GM12878 (cell line): Measurements from ENCODE around the gene TPM4. TPM values are rescaled to one million over a fixed set of nuclear protein-coding genes. Genes with fewer than 3 reads are reported as not detected.
A peak's percentile ranks its signal among the peaks of the same experiment; 100 is the strongest.

Source experiments
- ATAC-seq: fragments of 200-7000 bp; cut with Tn5 transposase; 3 replicates; pipeline ENCODE4 v1.9.1; 2020; ENCODE audit warnings: mild to moderate bottlenecking, moderate library complexity
- BruUV-seq: library from RNA; stranded (reverse); fragments of 400-500 nt; replicated peaks from 2 replicates; lab custom pipeline; 2021; lab: Mats Ljungman, UMichigan
- CTCF ChIA-PET: fragments of 300-600 bp; sonication (Branson Sonifier 250); formaldehyde crosslinking; extraction: SDS; loops from one replicate; lab custom pipeline; 2021; ENCODE audit warnings: inconsistent platforms; lab: Yijun Ruan, JAX
- POLR2A ChIA-PET: fragments of 350-600 bp; formaldehyde crosslinking; extraction: SDS; loops from one replicate; lab custom pipeline; 2021; ENCODE audit warnings: inconsistent platforms; lab: Charles Lee
- RAD21 ChIA-PET: fragments of 300-600 bp; sonication (Branson Sonifier 250); formaldehyde crosslinking; loops from one replicate; lab custom pipeline; 2023; ENCODE audit warnings: antibody characterized with exemption; ENCODE audit not compliant: unreplicated experiment; lab: Charles Lee
- SMC1A ChIA-PET: fragments of 300-600 bp; sonication (Branson Sonifier 250); formaldehyde crosslinking; loops from one replicate; lab custom pipeline; 2023; ENCODE audit not compliant: unreplicated experiment, uncharacterized antibody; lab: Charles Lee
- DNase-seq: peaks from one replicate; pipeline ENCODE4 v3.0.0-alpha.2; 2011; ENCODE audit warnings: low read depth, low spot score
- FAIRE-seq: peaks from 3 replicates; lab custom pipeline; 2011; peaks lifted over from hg19 to GRCh38; lab: Jason Lieb, UNC
- H2AFZ ChIP-seq: 2 replicates; pipeline ENCODE4 v1.6.0; 2011; ENCODE audit warnings: low read depth, low read length, control low read depth; ENCODE audit not compliant: control insufficient read depth
- H3K27ac ChIP-seq: 2 replicates; pipeline ENCODE4 v1.5.1; 2011; ENCODE audit warnings: control low read depth; ENCODE audit not compliant: control insufficient read depth, insufficient read depth
- H3K27me3 ChIP-seq, 2 experiments: replicated peaks in 1 of 2; 2 replicates each; pipeline versions ENCODE4 v1.6.0 to v1.6.1; 2011; ENCODE audit warnings: low read length in 1 of 2; ENCODE audit not compliant: control insufficient read depth in 2 of 2, insufficient read depth in 2 of 2
- H3K36me3 ChIP-seq, 2 experiments: 2 replicates each; pipeline ENCODE4 v1.5.1; 2011; ENCODE audit warnings: low read length in 1 of 2; ENCODE audit not compliant: control insufficient read depth in 2 of 2, insufficient read depth in 2 of 2
- H3K4me1 ChIP-seq: 2 replicates; pipeline ENCODE4 v1.6.1; 2011; ENCODE audit warnings: mild to moderate bottlenecking, low read length, moderate library complexity, mixed read lengths; ENCODE audit not compliant: control insufficient read depth, insufficient read depth
- H3K4me2 ChIP-seq: 2 replicates; pipeline ENCODE4 v1.6.0; 2011; ENCODE audit warnings: control low read depth; ENCODE audit not compliant: control insufficient read depth, insufficient read depth
- H3K4me3 ChIP-seq: fragments of 200-600 bp; sonication (generic); 2 replicates; pipeline ENCODE4 v1.5.1; 2016
- H3K79me2 ChIP-seq: 2 replicates; pipeline ENCODE4 v1.6.0; 2011; ENCODE audit warnings: low read length; ENCODE audit not compliant: control insufficient read depth, insufficient read depth
- H3K9ac ChIP-seq: 2 replicates; pipeline ENCODE4 v1.8.0; 2011; ENCODE audit warnings: low read length, control low read depth, mixed read lengths; ENCODE audit not compliant: control insufficient read depth, insufficient read depth
- H3K9me3 ChIP-seq: replicated peaks from 3 replicates; pipeline ENCODE4 v1.5.1; 2011; ENCODE audit warnings: mild to moderate bottlenecking, low read length; ENCODE audit not compliant: control insufficient read depth, insufficient read depth
- H4K20me1 ChIP-seq: 2 replicates; pipeline ENCODE4 v1.6.0; 2011; ENCODE audit not compliant: control insufficient read depth, insufficient read depth
- CEBPZ ChIP-seq: fragments of 150-350 bp; IDR thresholded peaks from 2 replicates; pipeline ENCODE4 v1.6.1; 2016; ENCODE audit warnings: low read depth, low read length
- IKZF2 ChIP-seq, 2 experiments: fragments of 450-650 bp; IDR thresholded peaks; 2 replicates each; pipeline ENCODE4 v1.6.1; 2017; ENCODE audit warnings: mild to moderate bottlenecking in 2 of 2, moderate library complexity in 2 of 2
- JUND ChIP-seq: IDR thresholded peaks from 2 replicates; pipeline ENCODE4 v1.6.1; 2012; ENCODE audit warnings: low read depth, mild to moderate bottlenecking, low read length, improper control_type of control experiment, moderate library complexity
- MEF2A ChIP-seq: IDR thresholded peaks from 2 replicates; pipeline ENCODE4 v1.6.1; 2011; ENCODE audit warnings: low read depth, mild to moderate bottlenecking, low read length, moderate library complexity; ENCODE audit not compliant: insufficient read depth
- POLR2AphosphoS2 ChIP-seq: IDR thresholded peaks from 2 replicates; pipeline ENCODE4 v1.6.1; 2011; ENCODE audit warnings: low read depth, mild to moderate bottlenecking, low read length, improper control_type of control experiment, moderate library complexity
- RAD21 ChIP-seq: IDR thresholded peaks from 2 replicates; pipeline ENCODE4 v1.6.1; 2011; ENCODE audit warnings: mild to moderate bottlenecking, low read depth, low read length, moderate library complexity; ENCODE audit not compliant: insufficient read depth
- SKIL ChIP-seq: fragments of 450-650 bp; IDR thresholded peaks from 2 replicates; pipeline ENCODE4 v1.6.1; 2017; ENCODE audit warnings: mild to moderate bottlenecking, low read depth, inconsistent platforms; ENCODE audit not compliant: poor library complexity, severe bottlenecking
- SMARCA5 ChIP-seq: fragments of 450-650 bp; IDR thresholded peaks from 2 replicates; pipeline ENCODE4 v1.6.1; 2017; ENCODE audit warnings: mild to moderate bottlenecking
- SP1 ChIP-seq: IDR thresholded peaks from one replicate; pipeline ENCODE4 v1.6.1; 2011; ENCODE audit warnings: low read depth, low read length
- ZNF687 ChIP-seq: fragments of 450-650 bp; IDR thresholded peaks from 2 replicates; pipeline ENCODE4 v1.6.1; 2017; ENCODE audit warnings: mild to moderate bottlenecking, moderate library complexity
- WGBS: methylation state at CpG from one replicate; pipeline ENCODE4 v1.1.6; 2016; ENCODE audit warnings: low lambda C conversion rate; ENCODE audit not compliant: insufficient replicate concordance, insufficient coverage; ENCODE audit errors: missing lambda C conversion rate; 5-methylcytosine and 5-hydroxymethylcytosine counted together
- in situ Hi-C: fragments of 300-500 bp; cut with MboI; formaldehyde crosslinking; loops from 9 replicates; pipeline ENCODE4 v1.14.3; 2018; ENCODE audit warnings: mixed read lengths
- intact Hi-C: fragments of 100-400 bp; cut with micrococcal nuclease; formaldehyde crosslinking; loops from one replicate; pipeline ENCODE4 v1.14.2; 2022; ENCODE audit not compliant: unreplicated experiment
- polyA plus RNA-seq, 11 experiments: library from polyadenylated mRNA; depleted of rRNA in 4 of 11; unstranded in 6 of 11; stranded (reverse) in 5 of 11; fragments of >200 nt; fragmentation: Nextera tagmentation in 4 of 11; fragmentation: Illumina TruSeq in 1 of 11; extraction: Ambion mirVana in 4 of 11; extraction: Trizol in 1 of 11; gene quantifications; 1 replicate in 1 of 11; 2 replicates in 10 of 11; pipeline versions ENCODE4 v1.2.1 to v1.2.3, GENCODE V29; 2011 to 2016; ENCODE audit warnings: inconsistent platforms in 2 of 11, missing spikeins in 2 of 11, low read depth in 1 of 11
- total RNA-seq, 4 experiments: library from RNA; depleted of rRNA in 3 of 4; stranded (reverse); fragments of >200 nt in 3 of 4; fragmentation: Illumina TruSeq in 1 of 4; extraction: Trizol in 1 of 4; gene quantifications; 2 replicates each; pipeline versions ENCODE4 v1.2.1 to v1.2.3, GENCODE V29; 2013 to 2021

The TPM4 gene
- total and polyA plus RNA-seq, 10 of the 15 experiments (the other 5 are each of a cell fraction or from before 2014, with no cell fraction given): 183 to 620 (median 407) TPM

- TF ChIP-seq MEF2A (0 out of 2 replicates have a peak, but pooled peaks have one; percentile 36), RAD21 (peak; percentile 31; the same call in 1 of the 2 replicates), SKIL (no peak), IKZF2 (IDR thresholded peaks at IDR 0.05) (0 out of 4 replicates have a peak, but pooled peaks of 1 of the 2 experiments have one; percentile 48)
- TF ChIP-seq, all 136 proteins: peak for 41
These were observed 64.7 kb downstream of the TPM4 start (continued) for GRCh38 chr19:16141043-16141442.

GRCh38 chr19:16142032-16142580, 65.8 kb downstream of the TPM4 start:
- H3K4me1 ChIP-seq: peaks cover 34% of the 10 kb centered on the region
- SMC1A ChIA-PET: interaction anchor here (1.1 to 9.6 kb wide), 6 partner anchors 24 to 307 kb away, joined by 3 to 135 read pairs (median 16); partner anchors contain the start of gene RAB8A
- WGBS: 37% methylated on average over 9 of the region's 9 CpGs
- TF ChIP-seq SMARCA5 (no peak), POLR2AphosphoS2 (no peak), SP1 (no peak), CEBPZ (no peak), ZNF687 (no peak), JUND (no peak)

More at GRCh38 chr19:16142032-16142580, 65.8 kb downstream of the TPM4 start:
- H3K27ac ChIP-seq: peak overlapping the region; percentile 99
- POLR2A ChIA-PET: interaction anchor here (0.9 to 7.2 kb wide), 4 partner anchors 8 to 64 kb away, joined by 3 to 174 read pairs (median 6); partner anchors contain the start of gene RAB8A
- peaks cover 6% of the 10 kb centered on the region; the same call in 1 of the 2 replicates for H4K20me1 ChIP-seq
- H3K9me3 ChIP-seq: no peaks in the 10 kb centered on the region; the same call in 1 of the 3 replicates
- no peak overlapping the region for H3K9ac ChIP-seq
- H3K4me3 ChIP-seq: no peak overlapping the region
- no peaks in the 10 kb centered on the region; a peak in 1 of 4 replicates for H3K36me3 ChIP-seq
- CTCF ChIA-PET: interaction anchor here (1.1 to 8.2 kb wide), 2 partner anchors 24 to 29 kb away, joined by 3 to 111 read pairs; no protein-coding TSS in a partner anchor
- H3K79me2 ChIP-seq: peaks cover 38% of the 10 kb centered on the region
- BruUV-seq: no TSS peak
- FAIRE-seq: no peak
- H3K27me3 ChIP-seq: no peaks in the 10 kb centered on the region
- H3K4me2 ChIP-seq: no peak overlapping the region
- ATAC-seq: no peak
- intact Hi-C loops (loop anchor here (5.0 kb wide), 1 partner anchor 445 kb away; no protein-coding TSS in a partner anchor), in situ Hi-C loops (no loop called here)
- H2AFZ ChIP-seq: no peak overlapping the region
- DNase-seq: no peak
- RAD21 ChIA-PET: interaction anchor here (0.6 to 2.1 kb wide), 6 partner anchors 8 to 306 kb away, joined by 3 to 7 read pairs (median 4); no protein-coding TSS in a partner anchor
